PC-3 (cell line): Measurements from ENCODE around the gene TSPEAR. TPM values are rescaled to one million over a fixed set of nuclear protein-coding genes. Genes with fewer than 3 reads are reported as not detected.

Experiments
- ATAC-seq: fragments of 200-7000 bp; cut with Tn5 transposase; 2 replicates; pipeline ENCODE4 v1.9.1; 2020; ENCODE audit warnings: mild to moderate bottlenecking, moderate library complexity
- BruUV-seq: library from RNA; stranded (reverse); fragments of 400-500 nt; replicated peaks from 2 replicates; lab custom pipeline; 2021; lab: Mats Ljungman, UMichigan
- CTCF ChIA-PET: fragments of 300-600 bp; sonication (Branson Sonifier 250); formaldehyde crosslinking; loops from one replicate; lab custom pipeline; 2022; ENCODE audit warnings: antibody characterized with exemption; lab: Charles Lee
- POLR2A ChIA-PET: fragments of 300-600 bp; sonication (Branson Sonifier 250); formaldehyde crosslinking; loops from one replicate; lab custom pipeline; 2022; ENCODE audit warnings: antibody characterized with exemption; ENCODE audit not compliant: unreplicated experiment; lab: Charles Lee
- DNase-seq: peaks from one replicate; pipeline ENCODE4 v3.0.0-alpha.2; 2015
- H2AFZ ChIP-seq: fragments of 300-600 bp; sonication (generic); 2 replicates; pipeline ENCODE4 v1.6.0; 2016; ENCODE audit warnings: antibody characterized with exemption, low read length
- H3F3A ChIP-seq: fragments of 300-600 bp; sonication (generic); one replicate; pipeline ENCODE4 v1.6.0; 2017; ENCODE audit warnings: antibody characterized with exemption, low read length, control low read depth, mild to moderate bottlenecking; ENCODE audit not compliant: unreplicated experiment
- H3K27ac ChIP-seq: fragments of 300-600 bp; sonication (generic); 2 replicates; pipeline ENCODE4 v1.5.1; 2016; ENCODE audit warnings: mild to moderate bottlenecking, low read length
- H3K27me3 ChIP-seq: fragments of 300-600 bp; sonication (generic); 2 replicates; pipeline ENCODE4 v1.6.1; 2016; ENCODE audit warnings: low read length, mixed read lengths
- H3K36me3 ChIP-seq: fragments of 300-600 bp; sonication (generic); 2 replicates; pipeline ENCODE4 v1.6.1; 2016; ENCODE audit warnings: low read depth, mixed run types, low read length, mixed read lengths
- H3K4me1 ChIP-seq: fragments of 300-600 bp; sonication (generic); 2 replicates; pipeline ENCODE4 v1.5.1; 2016; ENCODE audit warnings: low read length; ENCODE audit not compliant: insufficient read depth
- H3K4me2 ChIP-seq: fragments of 300-600 bp; sonication (generic); 2 replicates; pipeline ENCODE4 v1.6.0; 2016; ENCODE audit warnings: low read length
- H3K4me3 ChIP-seq: fragments of 300-600 bp; sonication (generic); 2 replicates; pipeline ENCODE4 v1.5.1; 2016; ENCODE audit warnings: mild to moderate bottlenecking, low read length, mixed read lengths
- H3K79me2 ChIP-seq: fragments of 300-600 bp; sonication (generic); 2 replicates; pipeline ENCODE4 v1.6.1; 2017; ENCODE audit warnings: low read length, mixed read lengths
- H3K9ac ChIP-seq: fragments of 300-600 bp; sonication (generic); 2 replicates; pipeline ENCODE4 v1.6.0; 2016; ENCODE audit warnings: mild to moderate bottlenecking, low read length
- H3K9me2 ChIP-seq: fragments of 300-600 bp; sonication (generic); replicated peaks from 2 replicates; pipeline ENCODE4 v1.6.1; 2016; ENCODE audit warnings: mixed run types, low read length, mixed read lengths
- H3K9me3 ChIP-seq: fragments of 300-600 bp; sonication (generic); 2 replicates; pipeline ENCODE4 v1.6.1; 2016; ENCODE audit warnings: low read length, mixed read lengths
- H4K20me1 ChIP-seq: fragments of 300-600 bp; sonication (generic); 2 replicates; pipeline ENCODE4 v1.6.1; 2016; ENCODE audit warnings: low read length, mixed read lengths
- CTCF ChIP-seq: fragments of 300-600 bp; sonication (generic); conservative IDR thresholded peaks from 2 replicates; pipeline ENCODE4 v1.5.1; 2017; ENCODE audit warnings: antibody characterized with exemption, low read depth, mild to moderate bottlenecking, low read length
- EZH2 ChIP-seq: fragments of 300-600 bp; sonication (generic); IDR thresholded peaks from one replicate; pipeline ENCODE4 v1.6.1; 2017; ENCODE audit warnings: antibody characterized with exemption, mild to moderate bottlenecking, low read length; ENCODE audit not compliant: unreplicated experiment
- EZH2phosphoT487 ChIP-seq: fragments of 300-600 bp; sonication (generic); IDR thresholded peaks from 2 replicates; pipeline ENCODE4 v1.6.1; 2018; ENCODE audit warnings: mild to moderate bottlenecking, antibody characterized with exemption, low read length, borderline replicate concordance
- intact Hi-C: fragments of 100-400 bp; cut with micrococcal nuclease; formaldehyde crosslinking; loops from 2 replicates; pipeline ENCODE4 v1.9.0; 2023
- total RNA-seq: library from RNA; depleted of rRNA; stranded (reverse); fragments of >200 nt; gene quantifications from 2 replicates; pipeline ENCODE4 v1.2.3, GENCODE V29; 2014

The TSPEAR gene
- total RNA-seq, 1 experiment from 2014 or later: 2.1 TPM

DNA sequence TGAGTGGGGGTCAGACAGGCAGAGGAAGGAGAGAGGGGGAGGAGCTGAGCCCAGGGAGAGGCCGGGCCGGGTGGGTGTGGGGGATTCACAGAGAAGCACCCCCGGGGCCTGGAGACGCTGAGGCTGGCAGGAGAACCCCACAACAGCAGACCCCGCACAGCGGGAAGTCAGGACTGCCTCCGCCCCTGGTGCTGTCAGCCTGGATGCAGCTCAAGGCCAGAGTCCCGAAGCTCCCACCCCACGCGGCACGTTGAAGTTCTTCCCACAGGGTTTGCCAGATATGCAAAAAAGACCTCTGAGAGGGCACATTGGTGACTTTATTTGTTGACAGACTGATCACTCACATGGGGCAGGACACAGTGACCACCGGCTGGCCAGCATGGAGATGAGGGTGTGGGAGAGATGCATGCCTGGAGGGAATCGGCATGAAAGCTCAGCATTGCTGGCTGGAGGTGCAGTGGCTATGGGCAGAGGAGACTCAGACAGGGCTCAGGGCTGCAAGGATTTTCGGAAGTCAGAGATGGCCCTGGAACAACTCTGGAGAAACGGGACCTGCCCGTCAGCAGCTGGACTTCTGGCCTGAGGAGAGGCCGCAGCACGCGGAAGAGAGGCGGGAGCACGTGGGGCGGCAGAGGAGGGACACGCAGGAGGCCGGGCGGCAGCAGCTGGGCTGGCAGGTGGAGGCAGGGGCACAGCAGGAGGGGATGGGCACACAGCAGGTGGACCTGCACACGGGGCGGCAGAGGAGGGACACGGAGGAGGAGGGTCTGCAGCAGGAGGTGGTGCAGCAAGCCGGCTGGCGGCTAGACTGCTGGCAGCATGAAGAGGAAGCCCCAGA, 153.7 kb downstream of the TSPEAR start:
- no peaks in the 10 kb centered on the region for H3F3A ChIP-seq
- H2AFZ ChIP-seq: no peak overlapping the region
- H3K4me2 ChIP-seq: no peak overlapping the region
- H3K4me1 ChIP-seq: no peaks in the 10 kb centered on the region
- no peaks in the 10 kb centered on the region for H3K9me2 ChIP-seq
- H3K27ac ChIP-seq: no peak overlapping the region
- H3K79me2 ChIP-seq: no peaks in the 10 kb centered on the region
- H3K9ac ChIP-seq: no peak overlapping the region
- H4K20me1 ChIP-seq: no peaks in the 10 kb centered on the region
- POLR2A ChIA-PET: no interaction called here
- intact Hi-C loops: no loop called here
- H3K36me3 ChIP-seq: no peaks in the 10 kb centered on the region
- TF ChIP-seq EZH2: no peak
- H3K4me3 ChIP-seq: no peak overlapping the region
- ATAC-seq (no peak), DNase-seq (no peak)
- no peaks in the 10 kb centered on the region for H3K9me3 ChIP-seq
- CTCF ChIA-PET: no interaction called here
- H3K27me3 ChIP-seq: no peaks in the 10 kb centered on the region
- BruUV-seq: no TSS peak

DNA sequence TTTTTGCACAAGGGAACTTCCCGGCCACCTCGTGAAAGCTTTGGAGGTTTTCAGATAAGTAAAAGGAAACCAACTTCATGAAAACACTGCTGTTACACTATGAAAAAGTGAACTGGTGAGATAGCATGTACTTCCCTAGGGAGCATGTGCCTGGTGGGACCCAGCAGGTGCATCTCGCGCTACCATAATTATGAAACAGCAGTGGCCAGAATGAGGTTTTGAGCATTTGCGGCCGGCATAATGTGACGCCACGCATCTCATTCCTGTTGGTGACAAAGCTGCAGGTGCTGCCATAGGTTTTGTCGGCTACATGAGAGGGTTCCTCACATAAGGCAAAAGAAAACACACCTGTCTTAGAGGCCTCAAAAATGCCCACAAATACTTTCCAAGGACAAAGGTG, 154.5 kb downstream of the TSPEAR start:
- no peaks in the 10 kb centered on the region for H3K9me2 ChIP-seq
- intact Hi-C loops: no loop called here
- ATAC-seq (no peak), DNase-seq (no peak)
- H3K36me3 ChIP-seq: no peaks in the 10 kb centered on the region
- CTCF ChIA-PET: no interaction called here
- no peak overlapping the region for H3K4me3 ChIP-seq
- no peaks in the 10 kb centered on the region for H3K9me3 ChIP-seq
- no peak overlapping the region for H3K4me2 ChIP-seq
- H3F3A ChIP-seq: no peaks in the 10 kb centered on the region
- TF ChIP-seq CTCF (no peak), EZH2phosphoT487 (no peak), EZH2 (no peak)
- no TSS peak for BruUV-seq
- POLR2A ChIA-PET: no interaction called here
- H3K4me1 ChIP-seq: no peaks in the 10 kb centered on the region
- no peak overlapping the region for H3K27ac ChIP-seq
- no peaks in the 10 kb centered on the region for H3K79me2 ChIP-seq
- H3K9ac ChIP-seq: no peak overlapping the region
- H4K20me1 ChIP-seq: no peaks in the 10 kb centered on the region
- no peak overlapping the region for H2AFZ ChIP-seq
- H3K27me3 ChIP-seq: no peaks in the 10 kb centered on the region

GRCh38 chr21:44555200-44555875, 156.0 kb downstream of the TSPEAR start:
- CTCF ChIA-PET: no interaction called here
- Histone ChIP-seq H3K79me2 (no peaks in the 10 kb centered on the region), H2AFZ (no peak overlapping the region), H3K4me1 (no peaks in the 10 kb centered on the region), H3K27ac (no peak overlapping the region), H3F3A (no peaks in the 10 kb centered on the region), H3K9ac (no peak overlapping the region), H3K27me3 (no peaks in the 10 kb centered on the region), H3K4me3 (no peak overlapping the region), H3K4me2 (no peak overlapping the region), H3K9me2 (no peaks in the 10 kb centered on the region), H4K20me1 (no peaks in the 10 kb centered on the region), H3K9me3 (no peaks in the 10 kb centered on the region), H3K36me3 (no peaks in the 10 kb centered on the region)
- TF ChIP-seq EZH2phosphoT487: no peak
- TF ChIP-seq CTCF: no peak
- no peak for TF ChIP-seq EZH2
- no peak for ATAC-seq
- BruUV-seq: no TSS peak
- intact Hi-C loops: no loop called here
- POLR2A ChIA-PET: no interaction called here
- DNase-seq: no peak
